ENCODE measurements around the gene ASTN2.

The ASTN2 gene

DNA sequence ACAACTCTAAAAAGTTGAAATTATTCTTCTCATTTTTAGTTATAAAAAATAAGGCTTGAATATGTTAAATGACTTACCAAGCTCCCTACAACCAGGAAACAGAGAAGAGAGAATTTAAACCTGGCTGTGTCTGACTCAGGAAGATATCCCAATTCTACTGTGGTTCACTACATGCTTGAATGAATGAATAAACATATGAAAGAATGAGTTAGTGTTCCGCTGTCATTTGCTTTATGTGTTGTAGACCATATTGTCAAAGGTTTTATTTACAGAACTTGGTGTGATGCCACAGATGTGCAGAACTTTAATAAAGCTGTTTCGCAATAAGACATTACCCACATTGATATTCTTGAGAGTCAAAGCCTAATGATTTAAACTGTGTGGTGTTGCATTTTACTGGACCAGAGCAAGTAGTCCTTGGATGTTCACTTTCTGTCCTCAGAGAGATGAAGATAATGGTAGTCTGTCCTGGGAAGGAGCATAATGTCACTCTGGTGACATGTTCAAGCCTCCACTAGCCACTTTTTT, 414.6 kb downstream of the ASTN2 start:
- TF ChIP-seq, protein P1, sequence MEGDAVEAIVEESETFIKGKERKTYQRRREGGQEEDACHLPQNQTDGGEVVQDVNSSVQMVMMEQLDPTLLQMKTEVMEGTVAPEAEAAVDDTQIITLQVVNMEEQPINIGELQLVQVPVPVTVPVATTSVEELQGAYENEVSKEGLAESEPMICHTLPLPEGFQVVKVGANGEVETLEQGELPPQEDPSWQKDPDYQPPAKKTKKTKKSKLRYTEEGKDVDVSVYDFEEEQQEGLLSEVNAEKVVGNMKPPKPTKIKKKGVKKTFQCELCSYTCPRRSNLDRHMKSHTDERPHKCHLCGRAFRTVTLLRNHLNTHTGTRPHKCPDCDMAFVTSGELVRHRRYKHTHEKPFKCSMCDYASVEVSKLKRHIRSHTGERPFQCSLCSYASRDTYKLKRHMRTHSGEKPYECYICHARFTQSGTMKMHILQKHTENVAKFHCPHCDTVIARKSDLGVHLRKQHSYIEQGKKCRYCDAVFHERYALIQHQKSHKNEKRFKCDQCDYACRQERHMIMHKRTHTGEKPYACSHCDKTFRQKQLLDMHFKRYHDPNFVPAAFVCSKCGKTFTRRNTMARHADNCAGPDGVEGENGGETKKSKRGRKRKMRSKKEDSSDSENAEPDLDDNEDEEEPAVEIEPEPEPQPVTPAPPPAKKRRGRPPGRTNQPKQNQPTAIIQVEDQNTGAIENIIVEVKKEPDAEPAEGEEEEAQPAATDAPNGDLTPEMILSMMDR (IDR thresholded peaks at IDR 0.05; ENCODE audit: insufficient read depth, missing control alignments): no peak
- no peak for FAIRE-seq
- DNase-seq (ENCODE audit: insufficient read length, low spot score): no peak

DNA sequence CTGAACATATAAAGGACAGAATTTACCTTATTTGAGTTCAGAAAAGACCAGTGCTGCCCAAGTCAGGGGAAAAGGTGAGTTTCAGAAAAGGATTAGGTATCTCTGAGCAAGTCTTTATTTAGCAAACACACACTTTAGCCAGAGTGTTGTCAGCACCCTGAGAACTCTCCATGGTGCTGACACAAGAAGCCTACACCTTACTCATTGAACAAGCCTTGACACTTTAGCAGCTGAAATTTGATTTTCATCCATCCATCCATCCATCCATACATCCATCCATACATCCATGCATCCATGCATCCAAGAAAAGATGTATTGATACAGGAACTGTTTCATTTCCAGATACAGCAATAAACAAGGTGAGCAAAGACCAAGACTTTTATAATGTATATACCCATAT, 416.6 kb downstream of the ASTN2 start:
- TF ChIP-seq, protein P1 (IDR thresholded peaks at IDR 0.05; ENCODE audit: insufficient read depth, missing control alignments): no peak
- FAIRE-seq (no peak), DNase-seq (ENCODE audit: insufficient read length, low spot score) (no peak)

DNA sequence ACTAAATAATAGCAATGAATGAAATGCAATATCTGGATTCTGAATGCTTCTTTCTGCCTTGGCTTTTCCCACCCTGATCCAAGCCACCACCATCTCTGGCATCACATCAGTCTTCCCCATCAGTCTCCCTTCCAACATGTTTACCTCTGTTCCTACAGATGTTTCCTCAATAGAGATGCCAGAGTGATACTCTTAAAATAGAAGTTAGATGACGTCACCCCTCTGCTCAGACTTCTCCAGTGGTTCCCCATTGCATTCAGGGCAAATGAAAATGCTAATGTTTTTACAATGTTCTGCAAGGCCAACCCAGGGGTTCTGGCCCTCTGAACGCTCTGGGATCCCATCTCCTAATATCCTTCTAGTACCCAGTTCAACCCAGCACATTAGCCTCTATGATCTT, 422.0 kb downstream of the ASTN2 start:
- DNase-seq (ENCODE audit: insufficient read length, low spot score): no peak
- no peak for FAIRE-seq
- TF ChIP-seq, protein P1 (IDR thresholded peaks at IDR 0.05; ENCODE audit: insufficient read depth, missing control alignments): no peak

DNA sequence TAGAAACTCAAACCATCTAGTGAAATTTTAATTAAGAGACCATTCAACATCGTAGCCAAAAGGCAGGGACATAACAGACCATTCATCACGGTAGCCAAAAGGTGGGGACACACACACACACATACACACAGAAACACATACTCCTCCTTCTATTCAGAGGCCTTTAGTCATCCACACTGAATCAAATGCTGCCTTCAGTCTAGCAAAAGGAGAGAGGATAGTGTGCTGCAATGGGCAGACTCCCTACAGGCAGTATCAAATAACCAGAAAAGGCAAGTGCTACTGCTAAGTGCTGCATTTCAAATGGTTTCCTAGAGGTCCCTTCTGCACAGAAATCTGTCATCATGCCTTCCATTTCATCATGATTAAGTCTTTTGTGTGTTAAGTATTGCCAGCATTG, 423.8 kb downstream of the ASTN2 start:
- FAIRE-seq: no peak
- DNase-seq (ENCODE audit: insufficient read length, low spot score): no peak
- TF ChIP-seq, protein P1 (IDR thresholded peaks at IDR 0.05; ENCODE audit: insufficient read depth, missing control alignments): no peak

DNA sequence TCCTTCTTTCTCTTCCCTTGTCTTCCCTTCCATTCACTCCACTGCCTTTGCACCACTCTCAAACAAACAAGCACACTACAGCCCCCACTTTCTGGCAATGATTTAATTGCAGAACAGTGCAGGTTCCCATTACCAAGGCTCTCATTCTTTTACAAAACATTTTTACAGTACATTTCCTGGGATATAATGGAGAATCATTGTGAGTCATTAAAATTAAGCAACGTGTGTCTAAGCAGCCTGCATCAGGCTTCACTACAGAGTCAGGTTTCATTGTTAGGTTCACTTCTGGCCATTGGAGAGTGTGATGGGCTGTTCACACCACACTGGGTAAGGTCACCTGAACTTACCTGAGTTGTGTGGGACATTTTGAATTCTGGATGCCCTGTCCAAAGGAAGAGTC, 424.3 kb downstream of the ASTN2 start:
- TF ChIP-seq, protein P1 (IDR thresholded peaks at IDR 0.05; ENCODE audit: insufficient read depth, missing control alignments): no peak
- DNase-seq (ENCODE audit: insufficient read length, low spot score): no peak
- no peak for FAIRE-seq

DNA sequence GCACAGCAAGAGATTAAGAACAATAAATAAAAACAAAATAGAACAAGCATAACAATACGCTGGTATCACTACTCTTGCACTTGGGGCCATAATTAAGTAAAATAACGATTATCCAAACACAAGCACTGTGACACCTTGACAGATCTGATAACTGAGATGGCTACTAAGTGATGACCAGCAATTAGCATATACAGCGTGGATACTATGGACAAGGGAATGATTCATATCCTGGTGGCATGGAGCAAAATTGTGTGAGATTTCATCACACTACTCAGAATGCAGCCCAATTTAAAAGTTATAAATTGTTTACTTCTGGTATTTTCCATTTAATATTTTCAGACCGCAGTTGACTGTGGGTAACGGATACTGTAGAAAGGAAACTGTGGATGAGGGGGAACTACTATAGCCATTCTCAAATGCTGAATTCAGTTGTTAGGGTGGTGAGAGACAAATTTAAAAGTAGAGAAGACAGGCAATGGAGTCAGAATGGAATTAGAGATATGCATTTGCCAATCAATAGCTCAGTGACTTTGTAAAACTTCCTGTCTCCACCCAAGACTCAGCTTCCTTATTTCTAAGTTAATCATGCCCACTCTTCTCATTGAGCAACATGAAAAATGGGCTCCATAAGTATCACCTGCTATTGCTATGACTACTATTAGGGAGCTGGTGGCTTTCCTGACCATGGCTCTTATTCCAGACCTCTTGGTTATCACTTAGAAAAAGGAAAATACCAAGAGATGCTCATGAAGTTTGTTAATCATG, 427.0 kb downstream of the ASTN2 start:
- DNase-seq (ENCODE audit: insufficient read length, low spot score): no peak
- FAIRE-seq: no peak
- TF ChIP-seq, protein P1 (IDR thresholded peaks at IDR 0.05; ENCODE audit: insufficient read depth, missing control alignments): no peak

DNA sequence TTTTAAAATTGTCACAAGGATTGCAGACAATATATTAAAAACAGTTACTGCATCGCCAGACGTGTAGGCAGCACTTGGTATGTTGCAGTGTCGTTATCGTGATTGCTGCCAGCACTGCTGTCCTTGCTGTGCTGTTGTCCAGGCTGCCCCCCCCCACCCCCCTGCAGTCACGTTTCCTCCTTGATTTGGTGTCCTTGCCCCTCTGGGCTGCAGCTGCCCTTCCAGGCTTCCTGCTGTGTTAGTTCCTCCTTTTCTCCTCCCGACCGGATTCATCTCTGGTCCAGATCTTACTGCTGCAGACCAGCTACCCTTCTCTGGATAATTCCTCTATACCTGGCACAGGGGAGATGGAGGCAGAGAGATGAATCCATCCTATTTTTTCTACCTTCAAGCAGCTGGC, 428.8 kb downstream of the ASTN2 start:
- DNase-seq (ENCODE audit: insufficient read length, low spot score): no peak
- TF ChIP-seq, protein P1 (IDR thresholded peaks at IDR 0.05; ENCODE audit: insufficient read depth, missing control alignments): no peak

More for the DNA sequence above, 428.8 kb downstream of the ASTN2 start:
- no peak for FAIRE-seq
